ENCODE data around the gene DPF3.
A peak's percentile ranks its signal among the peaks of the same experiment; 100 is the strongest.
"Not testable (repeated sequence)": the region's sequence is repeated elsewhere in the genome, so short reads cannot be mapped to it uniquely, and the experiment has no call there.

Gene DPF3

DNA sequence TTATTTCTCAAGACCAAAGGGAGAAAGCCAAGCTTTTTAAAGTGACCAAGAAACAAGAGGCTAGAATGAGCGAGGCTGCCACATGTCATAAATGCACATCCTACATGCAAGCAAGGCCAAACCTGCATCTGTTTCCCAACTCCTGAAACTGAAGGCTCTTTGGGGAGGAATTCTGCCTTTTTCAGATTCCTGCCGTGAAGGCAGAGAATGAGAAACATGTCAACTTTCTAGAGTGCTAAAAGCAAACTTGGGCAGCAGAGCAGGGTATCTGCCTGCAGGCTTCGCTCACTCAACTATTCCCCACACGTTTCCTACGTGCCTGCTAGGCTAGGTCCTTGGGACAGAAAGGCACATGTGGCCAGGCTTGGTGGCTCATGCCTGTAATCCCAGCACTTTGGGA is 15.2 kb downstream of the DPF3 start:
- no peak for DNase-seq

DNA sequence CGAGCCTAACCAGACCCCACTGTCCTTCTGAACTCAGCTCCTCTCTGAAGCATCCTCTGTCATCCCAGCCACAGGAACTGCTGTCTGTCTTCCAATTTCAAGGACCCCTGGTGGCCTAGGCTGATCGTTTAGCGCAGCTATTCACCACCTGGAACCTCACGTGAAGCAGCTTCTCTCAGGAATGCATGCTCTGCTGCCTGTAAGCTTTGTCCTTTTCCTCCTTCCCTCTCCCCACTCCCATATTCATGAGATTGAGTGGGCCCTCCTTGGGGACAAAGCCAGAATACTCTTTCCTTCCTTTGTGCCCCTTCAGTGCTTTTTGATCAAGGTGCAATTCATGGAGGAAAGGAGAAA is 17.2 kb downstream of the DPF3 start:
- DNase-seq = no peak

DNA sequence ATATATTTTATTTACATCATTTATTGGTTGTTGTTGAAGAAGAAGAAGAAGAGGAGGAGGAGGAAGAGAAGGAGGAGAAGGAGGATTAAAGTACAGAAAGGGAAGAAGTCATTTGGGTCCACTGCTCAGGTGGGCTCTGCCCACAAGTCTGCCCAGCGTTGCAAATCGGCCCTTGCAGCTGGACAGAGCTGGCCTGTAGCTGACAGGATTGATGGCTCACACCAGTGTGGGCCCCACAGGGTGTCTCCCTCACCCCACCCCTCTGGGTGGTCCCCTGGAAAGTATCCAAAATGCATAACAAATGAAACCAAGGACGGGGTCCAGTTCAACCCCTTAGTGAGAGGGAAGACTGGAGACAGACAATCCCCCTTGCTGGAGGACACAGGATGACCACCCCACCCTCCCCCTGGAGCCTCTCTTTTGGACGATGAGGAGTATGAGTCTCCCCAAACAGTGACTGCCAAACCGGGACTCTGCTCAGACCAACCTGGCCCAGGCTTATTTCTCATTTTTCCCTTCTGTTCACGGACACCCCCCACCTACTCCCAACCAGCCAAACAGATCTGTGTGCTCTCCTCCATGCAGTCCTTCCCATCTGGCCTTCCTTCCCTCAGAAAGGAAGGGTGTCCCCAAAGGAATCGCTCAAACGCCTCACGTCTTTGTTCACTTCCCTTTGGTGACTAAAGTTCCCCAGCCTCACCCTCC is 17.7 kb downstream of the DPF3 start:
- no peak for DNase-seq

DNA sequence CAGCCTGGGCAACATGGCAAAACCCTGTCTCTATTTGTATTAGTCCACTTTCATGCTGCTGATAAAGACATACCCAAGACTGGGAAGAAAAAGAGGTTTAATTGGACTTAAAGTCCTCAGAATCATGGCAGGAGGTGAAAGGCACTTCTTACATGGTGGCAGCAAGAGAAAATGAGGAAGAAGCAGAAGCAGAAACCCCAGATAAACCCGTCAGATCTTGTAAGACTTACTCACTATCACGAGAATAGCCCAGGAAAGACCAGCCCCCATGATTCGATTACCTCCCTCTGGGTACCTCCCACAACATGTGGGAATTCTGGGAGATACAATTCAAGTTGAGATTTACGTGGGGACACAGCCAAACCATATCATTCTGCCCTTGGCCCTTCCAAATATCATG is 23.0 kb downstream of the DPF3 start:
- DNase-seq = not testable (repeated sequence)

DNA sequence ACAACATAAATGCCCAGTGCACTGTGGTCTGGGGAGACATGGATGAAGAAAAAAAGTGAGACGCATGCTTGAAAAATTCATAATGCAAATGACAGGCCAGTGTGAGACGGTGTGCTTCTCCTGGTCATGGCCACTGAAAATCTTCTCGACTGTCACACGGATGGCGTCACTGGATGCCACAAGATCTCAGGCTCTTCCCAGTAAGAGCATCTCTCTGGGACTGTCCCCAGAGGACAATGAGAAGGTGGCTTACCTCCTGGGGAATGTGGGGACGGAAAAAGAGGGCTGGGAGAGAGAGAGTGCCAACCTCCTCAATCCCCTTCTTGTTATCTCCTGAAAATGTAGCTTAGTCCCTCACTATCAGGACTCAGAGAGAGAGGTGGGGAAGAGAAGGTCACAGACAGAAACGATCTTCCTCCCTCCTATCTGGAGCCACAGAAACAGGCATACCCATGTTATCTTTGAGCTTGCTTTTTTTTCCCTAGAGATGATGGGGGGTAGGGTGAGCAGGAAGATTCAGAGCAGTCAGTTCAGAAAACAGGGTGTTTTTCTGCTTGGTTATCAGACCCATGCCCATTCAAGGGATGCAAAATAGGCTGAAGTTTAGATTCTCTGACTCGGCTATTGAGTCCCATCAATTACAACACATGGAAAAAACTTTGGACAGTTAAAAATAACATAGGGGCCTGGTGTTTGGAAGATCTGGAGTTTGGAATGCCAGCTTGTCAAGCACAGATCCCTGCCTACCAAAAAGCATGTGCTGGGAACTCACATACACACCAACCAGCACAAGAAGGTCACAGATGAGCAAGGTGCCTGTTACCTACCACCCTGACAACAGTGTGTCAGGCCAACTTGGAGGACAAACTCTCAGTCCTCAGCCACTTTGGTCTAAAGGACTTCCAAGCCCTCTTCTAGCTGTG is 24.2 kb downstream of the DPF3 start:
- DNase-seq = peak; percentile 47

DNA sequence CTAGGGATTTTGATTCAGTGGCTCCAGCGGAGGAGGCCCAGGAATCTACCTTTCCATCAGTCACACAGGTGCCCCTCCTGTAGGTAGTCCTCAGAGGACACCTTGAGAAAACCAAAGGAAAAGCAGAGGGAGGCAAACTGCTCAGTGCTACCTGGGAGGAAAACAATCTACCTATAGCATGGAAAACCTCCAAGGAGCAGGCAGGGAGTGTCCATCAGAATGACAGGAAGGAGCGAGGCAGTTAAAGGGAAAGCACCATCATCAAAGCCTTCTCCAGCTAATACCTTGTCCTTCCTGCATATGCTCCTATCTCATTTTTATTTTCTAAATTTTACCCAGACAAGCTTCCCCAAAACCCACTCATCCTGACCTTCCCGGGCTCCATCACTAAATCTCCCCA is 25.4 kb downstream of the DPF3 start:
- DNase-seq = no peak

DNA sequence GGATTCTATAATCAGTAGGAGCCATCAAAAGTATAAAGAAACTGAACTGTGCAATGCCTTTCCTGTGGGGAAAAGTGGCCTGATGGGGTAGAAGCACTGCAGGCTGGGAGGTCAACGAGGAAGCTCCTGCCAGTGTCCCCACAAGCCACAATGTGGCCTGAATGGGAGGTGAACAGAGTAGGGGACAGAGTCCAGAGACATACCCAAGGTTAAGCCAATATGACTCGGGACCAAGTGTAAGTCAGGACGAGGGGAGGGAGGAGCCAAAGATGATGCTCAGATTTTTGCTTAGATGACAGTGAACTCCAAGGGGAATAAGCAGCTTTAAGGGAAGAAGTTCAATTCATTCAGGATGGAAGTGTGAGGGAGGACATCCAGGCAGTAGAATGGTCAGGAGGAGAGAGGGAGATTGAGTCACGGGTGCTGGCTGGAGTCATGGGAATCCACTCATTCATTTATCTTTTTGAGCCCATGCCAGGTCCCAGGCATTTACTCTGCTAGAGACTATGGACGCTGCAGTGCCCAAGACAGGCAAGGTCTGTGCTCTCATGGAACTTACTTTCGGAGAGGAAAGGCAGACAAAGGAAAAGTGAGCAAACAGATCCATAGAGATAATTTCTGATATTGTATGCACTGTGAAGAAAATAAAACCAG is 29.1 kb downstream of the DPF3 start:
- DNase-seq = no peak

DNA sequence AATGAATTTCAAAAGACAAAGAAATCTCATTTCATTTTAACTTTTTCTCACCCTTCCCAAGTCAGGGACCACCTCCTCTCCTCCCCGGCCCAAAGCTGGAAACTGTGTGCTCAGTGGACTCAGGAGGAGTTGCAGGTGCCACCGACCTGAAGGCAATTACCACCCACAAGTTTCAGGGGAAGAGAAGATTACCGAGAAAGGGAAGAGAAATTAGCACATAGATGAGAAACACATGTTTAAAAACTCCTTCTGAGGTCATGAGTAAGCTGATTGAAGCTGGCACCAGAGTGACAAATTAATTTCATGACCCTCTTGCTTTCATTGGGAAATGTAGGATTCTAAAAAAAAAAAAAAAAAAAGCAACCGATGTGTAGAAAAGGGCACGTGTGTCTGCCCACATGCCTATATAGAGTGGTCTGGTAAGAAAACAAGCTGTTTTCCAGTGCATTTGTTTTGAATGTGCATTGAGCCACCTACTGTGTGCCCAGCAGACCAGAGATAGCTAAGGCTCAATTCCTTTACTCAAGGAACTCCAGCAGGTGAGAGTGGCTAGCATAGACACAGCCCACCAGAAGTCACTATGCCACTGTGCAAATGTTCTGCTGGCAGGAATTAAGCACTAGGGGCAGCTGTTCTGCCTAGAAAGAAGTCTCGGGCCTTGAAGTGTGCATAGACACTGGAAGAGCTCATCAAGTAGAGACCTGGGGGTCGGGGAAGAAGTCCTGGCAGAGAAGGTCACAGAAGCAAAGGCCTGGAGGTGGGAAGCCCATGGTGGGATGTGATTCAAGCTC is 30.5 kb downstream of the DPF3 start:
- no peak for DNase-seq

DNA sequence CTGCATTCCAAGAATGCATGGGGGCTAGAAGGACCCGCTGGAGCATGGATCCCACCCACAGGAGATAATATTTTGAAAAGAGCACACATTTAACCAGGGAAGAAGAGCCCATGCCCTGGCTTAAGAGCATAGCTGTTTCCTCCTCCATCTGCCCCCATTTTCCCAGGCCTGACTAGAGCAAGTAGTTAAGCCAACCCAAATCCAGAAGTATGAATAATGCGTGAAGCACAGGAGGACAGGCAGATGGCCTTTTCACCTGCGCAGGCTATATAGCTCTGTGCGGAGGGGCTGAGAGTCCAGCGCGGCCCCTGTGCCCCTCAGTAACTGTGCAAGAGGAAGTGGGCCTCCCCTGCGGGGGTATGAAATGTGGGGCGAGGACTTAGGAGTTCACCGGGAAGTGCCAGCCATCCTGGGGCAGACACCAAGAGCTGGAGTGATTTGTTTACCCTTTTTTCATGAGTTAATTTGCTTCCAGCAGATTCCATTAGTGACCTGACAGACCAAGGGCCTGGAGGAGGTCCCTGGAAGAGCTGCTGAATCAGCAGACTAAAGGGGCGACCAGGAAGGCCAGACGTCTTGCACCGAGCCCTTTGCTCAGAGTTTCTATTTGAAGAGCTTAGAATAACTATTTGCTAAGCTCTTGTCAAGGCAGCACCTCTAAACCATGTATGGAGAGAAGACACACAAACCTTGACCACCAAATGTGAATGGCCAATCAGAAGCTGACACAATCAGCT is 37.2 kb downstream of the DPF3 start:
- DNase-seq = no peak

DNA sequence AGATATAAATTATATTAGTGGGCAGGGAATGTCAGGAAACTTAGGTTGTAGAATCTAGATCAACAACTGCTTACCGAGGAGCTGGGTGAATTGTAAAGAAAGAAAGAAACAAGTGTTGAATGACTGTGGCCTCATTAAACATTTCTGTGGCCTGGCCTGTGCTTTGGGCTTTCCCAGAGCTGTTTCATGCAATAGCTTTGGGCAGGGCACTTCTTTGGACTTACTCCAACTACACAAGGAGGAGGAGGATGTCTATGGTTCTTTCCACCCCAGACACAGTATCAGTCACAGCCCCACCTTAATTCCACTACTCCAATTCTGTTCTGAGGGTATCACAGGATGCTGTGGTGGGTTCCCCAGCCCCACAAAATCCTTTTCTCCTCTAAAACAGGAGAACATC is 38.0 kb downstream of the DPF3 start:
- no peak for DNase-seq

DNA sequence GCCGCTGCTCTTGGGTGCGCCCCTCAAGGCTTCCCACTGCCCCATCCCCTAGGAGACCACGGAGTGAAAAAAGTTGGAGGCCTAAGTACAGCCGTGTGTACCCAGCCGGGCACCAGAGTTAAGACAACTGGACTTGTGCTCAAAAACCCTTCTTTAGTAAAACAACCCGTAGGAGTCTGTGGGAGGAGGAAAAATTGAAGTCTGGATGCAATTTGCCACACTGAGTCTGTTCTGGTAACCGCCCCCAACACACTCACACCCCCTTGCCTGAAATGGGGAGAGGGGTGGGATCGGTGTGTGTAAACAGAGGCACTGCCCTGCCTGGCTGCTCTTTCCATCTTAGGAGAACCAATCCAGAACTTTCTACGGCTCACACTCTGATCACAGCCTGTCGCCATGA is 41.7 kb downstream of the DPF3 start:
- no peak for DNase-seq

DNA sequence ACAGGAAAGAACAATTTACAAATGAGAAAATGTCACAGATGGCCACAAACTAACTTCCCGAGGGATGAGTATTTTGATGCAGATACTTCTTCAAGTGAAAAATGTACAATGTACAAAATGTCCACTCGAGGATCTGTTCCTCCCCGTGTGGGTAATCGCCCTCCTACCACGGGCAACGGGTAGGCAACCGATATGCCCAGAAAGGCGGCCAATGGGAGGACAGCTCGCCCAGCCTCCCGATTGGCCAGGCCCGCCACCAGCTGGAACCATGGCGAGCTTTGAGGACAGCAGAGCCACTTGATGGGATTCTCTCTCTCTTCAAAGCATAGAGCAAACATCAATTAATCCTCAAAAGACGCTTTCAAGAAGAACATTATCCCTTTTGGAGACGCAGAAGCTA is 42.3 kb downstream of the DPF3 start:
- no peak for DNase-seq

DNA sequence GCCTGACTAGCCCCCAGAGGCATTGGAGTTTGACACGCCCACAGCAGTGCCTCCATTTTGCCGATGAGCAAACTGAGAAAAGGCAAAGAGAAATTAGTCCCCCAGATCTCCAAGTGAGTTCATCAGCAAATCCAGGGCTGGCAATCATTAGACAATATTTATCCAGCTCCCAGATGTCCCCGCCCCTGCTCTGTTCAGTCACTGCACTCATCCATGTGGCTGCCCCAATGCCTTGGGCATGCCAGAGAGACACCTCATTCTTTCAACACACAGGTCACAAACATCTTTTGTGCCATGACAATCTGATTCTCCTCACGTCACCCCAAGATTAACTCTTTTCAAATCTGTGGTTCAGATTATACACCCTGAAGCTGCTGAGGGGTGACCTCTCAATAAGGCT is 43.5 kb downstream of the DPF3 start:
- no peak for DNase-seq

DNA sequence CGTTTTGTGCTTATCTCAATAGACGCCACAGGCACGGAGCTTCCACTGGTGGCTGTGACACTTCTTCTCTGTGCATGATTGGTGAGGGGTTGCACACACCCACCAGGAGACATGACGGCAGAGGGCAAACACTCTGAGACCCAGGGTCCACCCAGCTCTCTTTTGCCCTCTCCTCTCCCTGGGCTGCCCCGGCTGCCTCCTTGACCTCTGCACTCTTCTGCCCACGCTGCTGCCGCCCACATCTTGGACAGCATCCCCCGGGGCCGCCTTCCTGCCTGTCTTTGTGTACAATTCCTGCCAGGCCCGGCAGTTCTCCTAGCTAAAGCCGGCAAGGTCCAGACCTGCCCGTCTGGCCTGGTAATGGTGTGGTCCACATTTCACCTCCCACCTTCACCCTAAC is 44.7 kb downstream of the DPF3 start:
- DNase-seq = no peak

DNA sequence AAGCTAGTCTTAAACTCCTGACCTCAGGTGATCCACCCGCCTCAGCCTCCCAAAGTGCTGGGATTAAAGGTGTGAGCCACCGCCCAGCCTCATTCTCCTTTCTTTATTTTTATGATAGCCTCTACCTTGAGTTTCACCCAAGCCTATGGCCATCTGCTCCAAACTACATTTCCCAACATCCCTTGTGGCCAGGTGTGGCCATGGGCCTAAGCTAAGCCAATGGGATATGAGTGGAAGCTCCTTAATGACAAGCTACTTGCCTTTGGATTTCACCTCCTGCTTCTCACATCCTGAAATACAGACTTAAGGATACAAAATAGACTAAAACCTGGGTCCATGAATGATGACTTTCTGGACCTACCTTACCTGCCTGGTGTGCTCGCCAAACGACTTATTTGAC is 46.2 kb downstream of the DPF3 start:
- DNase-seq = no peak

DNA sequence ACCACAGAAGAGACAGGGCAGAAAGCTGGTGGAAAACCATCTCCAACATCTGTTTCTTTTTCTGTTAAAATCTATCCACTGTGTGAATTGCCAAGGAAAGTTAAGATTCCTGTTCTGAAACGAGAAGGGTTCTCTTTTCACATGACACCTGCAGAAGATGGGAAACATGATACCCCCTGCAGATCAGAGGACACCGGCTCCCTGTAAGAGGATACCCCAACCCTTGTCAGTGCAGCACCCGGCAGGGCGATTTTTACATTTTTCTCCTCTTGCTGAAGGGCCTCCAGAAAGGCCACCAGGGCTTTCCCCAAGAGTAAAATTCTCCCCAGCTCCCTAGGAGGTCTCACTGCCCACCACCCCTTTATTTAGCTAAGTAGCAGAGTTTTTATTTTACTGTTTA is 48.2 kb downstream of the DPF3 start:
- no peak for DNase-seq

DNA sequence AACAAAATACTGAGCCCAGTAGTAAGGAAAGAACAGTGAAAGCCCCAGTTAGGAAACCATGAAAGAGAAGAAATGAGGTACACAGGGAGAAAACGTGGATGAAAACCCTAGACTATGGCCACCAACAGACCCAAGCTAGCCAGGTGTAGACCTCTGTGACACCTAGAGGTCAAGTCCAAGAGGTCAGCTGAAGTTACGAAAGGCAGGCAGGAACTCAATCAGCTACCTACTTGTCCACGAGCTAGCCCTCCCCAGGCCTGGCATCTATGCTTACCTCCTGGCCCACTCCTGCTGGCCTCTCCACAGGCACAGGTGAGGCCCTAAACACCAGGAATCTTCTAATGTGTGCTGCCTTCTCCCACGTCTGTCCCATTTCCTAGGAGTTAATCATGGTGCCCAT is 48.7 kb downstream of the DPF3 start:
- DNase-seq = no peak

DNA sequence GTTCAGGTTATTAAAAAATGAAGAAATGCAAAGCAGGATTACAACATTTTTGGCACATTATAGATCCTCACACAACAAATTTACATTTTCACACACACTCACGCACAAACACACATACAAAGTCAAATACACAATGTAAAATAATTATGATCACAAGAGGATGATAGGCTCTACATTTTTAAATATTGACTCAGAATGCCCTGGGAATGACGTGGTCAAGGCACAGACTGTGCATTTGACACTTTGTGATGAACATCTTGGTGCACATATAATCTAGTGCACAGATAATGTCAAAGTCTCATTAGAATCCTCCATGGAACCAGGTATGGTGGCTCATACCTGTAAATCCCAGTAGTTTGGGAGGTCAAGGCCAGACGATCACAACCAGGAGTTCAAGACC is 49.4 kb downstream of the DPF3 start:
- no peak for DNase-seq

DNA sequence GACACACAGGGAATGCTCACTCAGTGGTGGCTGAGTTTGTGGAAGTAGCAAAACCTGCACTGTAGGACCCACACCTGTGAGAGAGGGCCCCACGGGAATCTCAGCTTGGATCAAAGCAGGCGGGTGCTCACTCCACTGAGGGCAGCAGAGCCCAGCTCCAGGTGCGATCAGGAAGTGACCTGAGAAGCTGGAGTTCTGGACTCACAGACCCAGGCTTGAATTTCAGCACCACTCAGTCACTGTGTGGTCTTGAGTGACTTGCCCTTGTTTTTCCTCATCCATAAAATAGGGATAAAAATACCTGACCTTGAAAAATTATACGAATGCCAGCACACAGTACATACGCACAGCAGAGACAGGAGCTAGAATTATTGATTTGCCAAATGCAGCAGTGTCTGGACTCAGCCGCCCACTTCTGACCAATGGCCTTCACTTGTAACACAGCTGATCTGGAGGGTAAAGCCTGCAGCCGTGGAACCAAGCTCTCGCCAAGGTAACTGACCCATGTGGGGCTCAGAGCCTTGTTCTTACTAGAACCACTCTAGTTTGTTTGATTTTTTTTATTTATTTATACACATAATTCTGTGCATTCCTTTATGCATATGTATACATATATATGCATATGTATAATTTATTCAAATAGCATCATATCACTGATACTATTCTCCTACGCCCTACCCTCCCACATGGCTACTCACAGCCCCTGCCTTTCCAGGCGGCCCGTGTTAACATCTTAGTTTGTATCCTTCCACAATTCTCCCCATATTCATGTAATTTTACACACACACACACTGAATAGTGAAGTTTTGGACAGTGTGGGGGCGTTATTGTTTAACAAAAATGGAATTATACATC is 53.9 kb downstream of the DPF3 start:
- DNase-seq = no peak

DNA sequence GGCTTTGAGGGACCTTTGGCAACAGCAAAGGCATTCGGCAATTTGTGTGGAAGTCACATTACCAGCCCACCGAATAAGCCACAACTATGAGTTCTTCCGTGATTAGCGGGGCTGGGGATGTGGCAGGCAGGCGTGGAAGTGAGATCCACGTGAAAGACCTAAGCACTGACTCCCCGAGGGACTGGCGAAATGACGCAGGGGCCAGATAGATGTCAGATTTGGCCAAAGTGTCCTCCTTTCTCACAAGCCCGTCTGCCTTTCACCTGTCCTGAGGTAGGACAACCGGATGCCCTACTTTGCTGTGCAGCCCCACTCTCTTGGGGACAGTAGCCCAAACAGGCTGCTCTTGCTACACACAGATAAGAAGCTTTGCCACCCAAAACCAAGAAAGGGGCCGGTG is 54.5 kb downstream of the DPF3 start:
- no peak for DNase-seq

DNA sequence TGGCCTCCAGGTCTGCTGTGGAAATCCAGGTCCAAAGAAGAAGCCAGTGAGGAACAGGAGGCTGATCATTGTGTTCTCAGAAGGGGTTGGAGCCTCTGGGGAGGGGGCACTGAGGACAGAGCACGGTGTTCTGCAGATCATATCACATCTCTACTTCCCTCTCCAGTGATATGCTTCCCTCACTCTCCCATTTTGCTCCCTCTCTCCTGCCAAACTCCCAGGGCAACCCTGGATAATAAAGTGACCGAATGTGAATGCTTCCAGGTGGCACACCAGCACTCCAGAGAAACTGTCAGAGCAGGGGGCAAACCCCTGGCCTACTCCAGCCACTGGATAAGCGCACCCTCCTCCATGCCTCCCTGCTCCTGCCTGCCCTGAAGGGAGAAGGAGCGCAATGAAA is 57.8 kb downstream of the DPF3 start:
- DNase-seq = no peak

DNA sequence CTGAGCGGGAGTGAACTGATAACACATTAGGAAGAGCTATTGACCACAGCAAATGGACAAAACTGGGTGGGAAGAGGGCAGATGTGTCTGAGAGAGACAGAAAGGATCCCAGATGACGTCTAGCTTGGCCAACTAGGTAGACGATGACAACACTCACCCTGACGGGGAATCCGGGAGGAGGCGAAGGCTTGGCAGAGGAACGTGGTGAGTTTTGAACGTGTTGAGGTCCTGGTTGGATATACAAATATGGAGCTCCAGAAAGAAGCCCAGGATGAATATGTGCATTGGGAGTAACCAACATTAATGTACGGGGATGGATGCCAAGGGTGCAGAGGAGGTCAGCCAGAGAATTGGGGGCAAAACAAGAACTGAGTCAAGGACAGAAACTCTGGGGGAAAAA is 60.7 kb downstream of the DPF3 start:
- DNase-seq = no peak

Data from OCI-M1 (cell line).